Keratinocyte (primary cell): ENCODE results near the gene S100A7A. TPM values are rescaled to one million over a fixed set of nuclear protein-coding genes. Genes with fewer than 3 reads are reported as not detected.

Source experiments
- DNase-seq: peaks from one replicate; pipeline ENCODE4 v3.0.0-alpha.2; 2011; ENCODE audit warnings: low read depth, missing footprints, low spot score
- FAIRE-seq: peaks from 2 replicates; lab custom pipeline; 2011; peaks lifted over from hg19 to GRCh38; lab: Jason Lieb, UNC
- H2AFZ ChIP-seq: 2 replicates; pipeline ENCODE4 v1.6.0; 2012; ENCODE audit warnings: low read length, control low read depth, inconsistent platforms; ENCODE audit not compliant: control insufficient read depth
- H3K27ac ChIP-seq: 2 replicates; pipeline ENCODE4 v1.5.1; 2011; ENCODE audit warnings: low read length; ENCODE audit not compliant: control insufficient read depth, insufficient read depth
- H3K27me3 ChIP-seq: 3 replicates; pipeline ENCODE4 v1.6.0; 2011; ENCODE audit warnings: low read length; ENCODE audit not compliant: control insufficient read depth, insufficient read depth; ENCODE audit errors: extremely low read depth
- H3K36me3 ChIP-seq, 2 experiments: 2 replicates in 1 of 2; 3 replicates in 1 of 2; pipeline ENCODE4 v1.5.1; 2011; ENCODE audit warnings: low read length in 2 of 2, mild to moderate bottlenecking in 1 of 2; ENCODE audit not compliant: control insufficient read depth in 2 of 2, insufficient read depth in 2 of 2; ENCODE audit errors: extremely low read depth in 1 of 2
- H3K4me1 ChIP-seq: 3 replicates; pipeline ENCODE4 v1.5.1; 2011; ENCODE audit warnings: low read length; ENCODE audit not compliant: control insufficient read depth, insufficient read depth; ENCODE audit errors: extremely low read depth
- H3K4me2 ChIP-seq: 3 replicates; pipeline ENCODE4 v1.6.0; 2011; ENCODE audit warnings: low read depth, low read length; ENCODE audit not compliant: control insufficient read depth, insufficient read depth; ENCODE audit errors: extremely low read depth
- H3K4me3 ChIP-seq, 3 experiments: fragments of 200-600 bp in 1 of 3; sonication (generic) in 1 of 3; 2 replicates in 2 of 3; 3 replicates in 1 of 3; pipeline ENCODE4 v1.5.1; 2011 to 2016; ENCODE audit warnings: low read length in 3 of 3, mild to moderate bottlenecking in 3 of 3, control low read depth in 2 of 3, inconsistent platforms in 1 of 3, low read depth in 1 of 3, mixed read lengths in 1 of 3, mixed run types in 1 of 3, moderate library complexity in 1 of 3; ENCODE audit not compliant: control insufficient read depth in 2 of 3, insufficient read depth in 2 of 3; ENCODE audit errors: extremely low read depth in 1 of 3
- H3K79me2 ChIP-seq: 2 replicates; pipeline ENCODE4 v1.6.0; 2012; ENCODE audit warnings: low read length; ENCODE audit not compliant: control insufficient read depth, insufficient read depth
- H3K9ac ChIP-seq: 3 replicates; pipeline ENCODE4 v1.6.0; 2011; ENCODE audit warnings: low read length; ENCODE audit not compliant: control insufficient read depth, insufficient read depth; ENCODE audit errors: extremely low read depth
- H3K9me1 ChIP-seq: 3 replicates; pipeline ENCODE4 v1.6.0; 2011; ENCODE audit warnings: low read length; ENCODE audit not compliant: control insufficient read depth, insufficient read depth; ENCODE audit errors: extremely low read depth
- H3K9me3 ChIP-seq: 2 replicates; pipeline ENCODE4 v1.5.1; 2012; ENCODE audit warnings: low read depth, low read length; ENCODE audit not compliant: control insufficient read depth
- H4K20me1 ChIP-seq: 3 replicates; pipeline ENCODE4 v1.6.0; 2011; ENCODE audit warnings: low read length; ENCODE audit not compliant: control insufficient read depth, insufficient read depth; ENCODE audit errors: extremely low read depth
- CTCF ChIP-seq, 3 experiments: IDR thresholded peaks in 1 of 3; conservative IDR thresholded peaks in 1 of 3; optimal IDR thresholded peaks in 1 of 3; 2 replicates in 2 of 3; 3 replicates in 1 of 3; pipeline versions ENCODE3 to v1.5.1; 2011; ENCODE audit warnings: low read length in 3 of 3, mild to moderate bottlenecking in 3 of 3, moderate library complexity in 2 of 3, control low read depth in 1 of 3, inconsistent platforms in 1 of 3; ENCODE audit not compliant: insufficient read depth in 2 of 3; ENCODE audit errors: extremely low read depth in 1 of 3
- EZH2 ChIP-seq: IDR thresholded peaks from one replicate; pipeline ENCODE4 v1.6.1; 2012; ENCODE audit warnings: inconsistent platforms, mild to moderate bottlenecking, low read length, moderate library complexity
- dilution Hi-C: fragments of 300-500 bp; cut with MboI; formaldehyde crosslinking; loops from one replicate; pipeline ENCODE4 v1.7.0; 2020; ENCODE audit warnings: low sequenced_read_pairs; ENCODE audit not compliant: extremely low pct_ligation_motif_present
- polyA plus RNA-seq, 5 experiments: library from polyadenylated mRNA; depleted of rRNA in 3 of 5; stranded (reverse) in 3 of 5; stranded (forward) in 1 of 5; unstranded in 1 of 5; fragments of >200 nt; gene quantifications; 1 replicate in 1 of 5; 2 replicates in 3 of 5; 3 replicates in 1 of 5; pipeline versions ENCODE4 v1.2.1 to v1.2.3, GENCODE V29; 2011 to 2012; ENCODE audit warnings: missing spikeins in 2 of 5, low read depth in 1 of 5, low replicate concordance in 1 of 5

S100A7A gene
- polyA plus RNA-seq, 1 donor (not counting 4 experiments of a cell fraction or from before 2014, with no cell fraction given) = not detected

GRCh38 chr1:153374071-153374470 is 42.2 kb upstream of the S100A7A start:
- H4K20me1 ChIP-seq = no peaks in the 10 kb centered on the region
- no peak overlapping the region for H3K4me3 ChIP-seq
- dilution Hi-C loops = no loop called here
- FAIRE-seq (no peak), DNase-seq (no peak)
- no peak overlapping the region for H3K27ac ChIP-seq
- peaks cover 30% of the 10 kb centered on the region for H3K4me1 ChIP-seq
- H3K9me1 ChIP-seq = no peaks in the 10 kb centered on the region
- no peaks in the 10 kb centered on the region for H3K27me3 ChIP-seq
- H3K9me3 ChIP-seq = no peaks in the 10 kb centered on the region
- H2AFZ ChIP-seq = no peak overlapping the region
- no peak overlapping the region for H3K4me2 ChIP-seq
- TF ChIP-seq EZH2 (no peak), CTCF (optimal IDR thresholded peaks at IDR 0.05 in 1 of 3, IDR thresholded peaks at IDR 0.05 in 1 of 3, conservative IDR thresholded peaks at IDR 0.05 in 1 of 3; ENCODE audit: extremely low read depth in 1 of 3, insufficient read depth in 2 of 3, low read length in 3 of 3) (no peak)
- H3K9ac ChIP-seq = no peak overlapping the region
- no peaks in the 10 kb centered on the region for H3K79me2 ChIP-seq
- H3K36me3 ChIP-seq = no peaks in the 10 kb centered on the region

- no peak within 1 kb of the TSS for H2AFZ ChIP-seq
- peak; percentile 92 for FAIRE-seq
Measured at GRCh38 chr1:153375511-153375910, 40.8 kb upstream of the S100A7A start, which contains the start of gene S100A12. Gene S100A12, minus strand, starts transcription at chr1:153375621. Its CDS starts 1,029 bp downstream, at chr1:153374592.

More at GRCh38 chr1:153375511-153375910, 40.8 kb upstream of the S100A7A start, which contains the start of gene S100A12:
- TF ChIP-seq EZH2 = no peak
- TF ChIP-seq CTCF (optimal IDR thresholded peaks at IDR 0.05 in 1 of 3, IDR thresholded peaks at IDR 0.05 in 1 of 3, conservative IDR thresholded peaks at IDR 0.05 in 1 of 3; ENCODE audit: extremely low read depth in 1 of 3, insufficient read depth in 2 of 3, low read length in 3 of 3) = no peak
- Histone ChIP-seq H4K20me1 (no peaks in the 10 kb centered on the region), H3K79me2 (no peaks in the 10 kb centered on the region), H3K36me3 (no peaks in the 10 kb centered on the region), H3K4me1 (peaks cover 30% of the 10 kb centered on the region), H3K4me3 (no peak within 1 kb of the TSS), H3K9me3 (peaks cover under 1% of the 10 kb centered on the region), H3K27ac (peak within 1 kb of the TSS; percentile 11), H3K27me3 (no peaks in the 10 kb centered on the region), H3K9me1 (no peaks in the 10 kb centered on the region), H3K4me2 (peak within 1 kb of the TSS; percentile 22), H3K9ac (no peak within 1 kb of the TSS)
- no peak for DNase-seq
- dilution Hi-C loops = no loop called here
